GM12873 (cell line): ENCODE measurements around the gene GMDS.

Source experiments
- CTCF ChIP-seq: IDR thresholded peaks from 2 replicates; pipeline ENCODE4 v1.5.1; 2012; ENCODE audit warnings: low read depth, mild to moderate bottlenecking, moderate library complexity, low read length, control low read depth; ENCODE audit not compliant: insufficient read depth; ENCODE audit errors: missing control alignments

GMDS gene

GRCh38 chr6:1777921-1778685 lies 467.3 kb downstream of the GMDS start:
- TF ChIP-seq CTCF, result no peak

GRCh38 chr6:1775441-1775840 lies 470.0 kb downstream of the GMDS start:
- TF ChIP-seq CTCF, result no peak

- TF ChIP-seq CTCF, result no peak
Observed at GRCh38 chr6:1774226-1774915, 471.0 kb downstream of the GMDS start.

- no peak for TF ChIP-seq CTCF
Observed at GRCh38 chr6:1773700-1774099, 471.7 kb downstream of the GMDS start.

GRCh38 chr6:1770968-1771723 lies 474.3 kb downstream of the GMDS start:
- TF ChIP-seq CTCF, result no peak

- TF ChIP-seq CTCF, result no peak
Observed at GRCh38 chr6:1770435-1770843, 475.0 kb downstream of the GMDS start.

GRCh38 chr6:1767481-1768246 lies 477.7 kb downstream of the GMDS start:
- TF ChIP-seq CTCF, result no peak
